ENCODE results near the gene RAB15.

Gene RAB15

GRCh38 chr14:64955297-64955696, 16.8 kb downstream of the RAB15 start:
- DNase-seq (ENCODE audit: extremely low read depth, low read depth) = no peak
- TF ChIP-seq CTCF (IDR thresholded peaks at IDR 0.05; ENCODE audit: low read depth, low read length) = no peak

GRCh38 chr14:64954491-64955240, 17.5 kb downstream of the RAB15 start:
- no peak for DNase-seq (ENCODE audit: extremely low read depth, low read depth)

GRCh38 chr14:64953661-64954060, 18.5 kb downstream of the RAB15 start:
- TF ChIP-seq CTCF (IDR thresholded peaks at IDR 0.05; ENCODE audit: low read depth, low read length) = no peak
- no peak for DNase-seq (ENCODE audit: extremely low read depth, low read depth)

More at GRCh38 chr14:64954491-64955240, 17.5 kb downstream of the RAB15 start:
- no peak for TF ChIP-seq CTCF (IDR thresholded peaks at IDR 0.05; ENCODE audit: low read depth, low read length)

- TF ChIP-seq CTCF (IDR thresholded peaks at IDR 0.05; ENCODE audit: low read depth, low read length) = no peak
- no peak for DNase-seq (ENCODE audit: extremely low read depth, low read depth)
Observed at GRCh38 chr14:64953310-64953654, 18.9 kb downstream of the RAB15 start.

- no peak for TF ChIP-seq CTCF (IDR thresholded peaks at IDR 0.05; ENCODE audit: low read depth, low read length)
- no peak for DNase-seq (ENCODE audit: extremely low read depth, low read depth)
Observed at GRCh38 chr14:64952598-64953309, 19.4 kb downstream of the RAB15 start.

GRCh38 chr14:64951724-64952123, 20.4 kb downstream of the RAB15 start:
- no peak for DNase-seq (ENCODE audit: extremely low read depth, low read depth)
- no peak for TF ChIP-seq CTCF (IDR thresholded peaks at IDR 0.05; ENCODE audit: low read depth, low read length)

GRCh38 chr14:64951291-64951690, 20.8 kb downstream of the RAB15 start:
- TF ChIP-seq CTCF (IDR thresholded peaks at IDR 0.05; ENCODE audit: low read depth, low read length) = no peak
- no peak for DNase-seq (ENCODE audit: extremely low read depth, low read depth)
